AG09309 (cell line): Measurements from ENCODE around the gene MBOAT1.

Experiments used
- DNase-seq: peaks from one replicate; pipeline ENCODE4 v3.0.0-alpha.2; 2010; ENCODE audit warnings: low read depth
- H3K4me3 ChIP-seq: 2 replicates; pipeline ENCODE4 v1.5.1; 2011; ENCODE audit warnings: mild to moderate bottlenecking, low read depth, low read length, moderate library complexity; ENCODE audit not compliant: control insufficient read depth
- CTCF ChIP-seq: IDR thresholded peaks from 2 replicates; pipeline ENCODE4 v1.5.1; 2011; ENCODE audit warnings: mild to moderate bottlenecking, low read depth, low read length, inconsistent platforms; ENCODE audit not compliant: insufficient read depth, control insufficient read depth; ENCODE audit errors: missing control alignments

MBOAT1 gene

GRCh38 chr6:20134613-20135012 is 77.7 kb downstream of the MBOAT1 start:
- no peak for TF ChIP-seq CTCF
- DNase-seq, result no peak
- no peak overlapping the region for H3K4me3 ChIP-seq

DNA sequence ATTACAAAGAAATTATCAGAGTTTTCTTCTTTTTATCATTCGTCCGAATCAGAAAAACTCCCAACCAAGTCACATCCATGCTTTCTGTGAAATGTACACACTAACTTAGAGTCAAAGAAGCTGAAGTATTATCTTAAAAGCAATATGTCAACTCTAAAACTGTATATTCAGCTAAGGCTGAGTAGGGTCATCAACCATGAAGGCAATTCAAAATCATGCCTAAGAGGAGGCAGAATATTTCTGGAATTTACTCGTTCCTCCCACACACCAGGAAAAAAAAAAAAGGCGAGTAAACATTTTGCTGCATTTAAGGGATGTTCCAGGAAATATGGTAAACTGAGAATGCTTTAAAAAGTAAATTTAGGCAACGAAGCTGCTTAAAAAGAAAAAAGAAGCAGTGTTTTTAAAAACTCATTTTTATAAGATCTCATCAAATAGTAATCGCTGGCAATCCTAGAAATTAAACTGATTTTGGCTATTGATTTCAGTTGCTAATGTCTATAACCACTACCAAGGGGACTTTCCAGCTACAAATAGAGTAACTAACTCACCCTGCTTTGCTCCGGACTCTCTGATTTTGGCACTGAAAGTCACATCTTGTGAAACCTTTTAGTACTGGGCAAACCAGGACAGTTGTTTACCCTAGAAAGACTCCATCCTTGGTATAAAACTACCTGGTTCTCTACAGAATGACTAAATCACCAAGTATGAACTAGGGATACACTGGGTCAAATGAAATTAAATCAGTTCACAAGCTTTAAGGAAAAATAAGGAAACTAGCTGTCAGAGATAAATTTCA is 82.8 kb downstream of the MBOAT1 start:
- H3K4me3 ChIP-seq, result no peak overlapping the region
- TF ChIP-seq CTCF, result no peak
- DNase-seq, result no peak

- H3K4me3 ChIP-seq, result no peak overlapping the region
- no peak for TF ChIP-seq CTCF
- DNase-seq, result no peak
Measured at GRCh38 chr6:20128018-20128417, 84.3 kb downstream of the MBOAT1 start.

DNA sequence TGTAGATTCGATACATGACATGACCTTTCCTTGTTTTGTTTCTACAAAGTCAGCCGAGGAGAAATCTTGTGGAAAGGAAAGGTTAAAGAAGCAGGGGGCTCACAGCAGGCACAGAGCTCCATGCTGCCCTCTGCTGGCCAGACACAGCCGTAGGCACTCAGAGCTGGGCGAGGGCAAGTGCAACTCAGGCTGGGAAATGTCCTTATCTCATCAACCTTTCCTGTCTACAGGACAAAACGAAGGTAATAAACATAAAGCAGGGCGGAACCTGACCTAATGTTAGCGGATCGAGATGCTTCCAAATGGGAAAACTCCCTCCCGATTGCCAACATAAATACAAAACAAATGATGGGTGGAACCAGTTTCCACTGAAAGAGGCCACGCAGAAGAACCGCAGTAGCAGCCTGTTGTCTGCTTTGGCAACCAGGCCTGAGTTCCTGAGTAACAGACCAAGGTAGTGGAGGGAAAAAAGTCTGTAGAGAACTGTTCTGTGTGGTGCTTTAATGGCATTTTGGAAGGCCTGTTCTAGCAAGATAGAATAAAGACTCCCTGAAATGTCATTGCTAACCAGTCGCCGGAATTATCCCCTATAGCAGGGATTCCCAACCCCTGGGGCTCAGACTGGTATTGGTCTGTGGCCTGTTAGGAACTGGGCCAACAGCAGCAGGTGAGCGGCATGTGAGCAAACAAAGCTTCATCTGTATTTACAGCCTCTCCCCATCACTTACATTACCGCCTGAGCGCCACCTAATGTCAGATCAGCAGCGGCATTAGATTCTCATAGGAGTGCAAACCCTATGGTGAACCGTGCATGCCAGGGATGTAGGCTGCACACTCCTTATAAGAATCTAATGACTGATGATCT is 85.2 kb downstream of the MBOAT1 start:
- H3K4me3 ChIP-seq, result no peak overlapping the region
- peak; percentile 98 for TF ChIP-seq CTCF
- no peak for DNase-seq

- no peak for DNase-seq
- no peak overlapping the region for H3K4me3 ChIP-seq
- no peak for TF ChIP-seq CTCF
Measured at GRCh38 chr6:20126102-20126752, 86.0 kb downstream of the MBOAT1 start.

- H3K4me3 ChIP-seq, result no peak overlapping the region
- DNase-seq, result no peak
- TF ChIP-seq CTCF, result no peak
Measured at GRCh38 chr6:20124545-20124944, 87.7 kb downstream of the MBOAT1 start.
